NB4 (cell line): Measurements from ENCODE around the gene ING3.

Source experiments
- MAX ChIP-seq: IDR thresholded peaks from 2 replicates; pipeline ENCODE4 v1.6.1; 2011; ENCODE audit warnings: low read depth, low read length
- MYC ChIP-seq: IDR thresholded peaks from 2 replicates; pipeline ENCODE4 v1.6.1; 2011; ENCODE audit warnings: low read depth, low read length
- POLR2A ChIP-seq: IDR thresholded peaks from 2 replicates; pipeline ENCODE4 v1.6.1; 2011; ENCODE audit warnings: mild to moderate bottlenecking; ENCODE audit not compliant: insufficient read length; ENCODE audit errors: extremely low read depth
- TF ChIP-seq, protein P1 (sequence below): IDR thresholded peaks from one replicate; pipeline ENCODE4 v1.5.1; 2012; ENCODE audit warnings: low read depth, low read length

GRCh38 chr7:120964088-120964487, 13.5 kb downstream of the ING3 start:
- TF ChIP-seq MAX, result no peak
- TF ChIP-seq, protein P1, sequence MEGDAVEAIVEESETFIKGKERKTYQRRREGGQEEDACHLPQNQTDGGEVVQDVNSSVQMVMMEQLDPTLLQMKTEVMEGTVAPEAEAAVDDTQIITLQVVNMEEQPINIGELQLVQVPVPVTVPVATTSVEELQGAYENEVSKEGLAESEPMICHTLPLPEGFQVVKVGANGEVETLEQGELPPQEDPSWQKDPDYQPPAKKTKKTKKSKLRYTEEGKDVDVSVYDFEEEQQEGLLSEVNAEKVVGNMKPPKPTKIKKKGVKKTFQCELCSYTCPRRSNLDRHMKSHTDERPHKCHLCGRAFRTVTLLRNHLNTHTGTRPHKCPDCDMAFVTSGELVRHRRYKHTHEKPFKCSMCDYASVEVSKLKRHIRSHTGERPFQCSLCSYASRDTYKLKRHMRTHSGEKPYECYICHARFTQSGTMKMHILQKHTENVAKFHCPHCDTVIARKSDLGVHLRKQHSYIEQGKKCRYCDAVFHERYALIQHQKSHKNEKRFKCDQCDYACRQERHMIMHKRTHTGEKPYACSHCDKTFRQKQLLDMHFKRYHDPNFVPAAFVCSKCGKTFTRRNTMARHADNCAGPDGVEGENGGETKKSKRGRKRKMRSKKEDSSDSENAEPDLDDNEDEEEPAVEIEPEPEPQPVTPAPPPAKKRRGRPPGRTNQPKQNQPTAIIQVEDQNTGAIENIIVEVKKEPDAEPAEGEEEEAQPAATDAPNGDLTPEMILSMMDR, result no peak
- TF ChIP-seq POLR2A, result no peak
- no peak for TF ChIP-seq MYC
